KBM-7 (cell line): ENCODE results near the gene SMPD4.
"Not testable (repeated sequence)": the region's sequence is repeated elsewhere in the genome, so short reads cannot be mapped to it uniquely, and the experiment has no call there.

Experiments
- DNase-seq: peaks from one replicate; pipeline ENCODE4 v3.0.0-alpha.2; 2015
- in situ Hi-C: fragments of 300-500 bp; cut with MboI; formaldehyde crosslinking; loops from 2 replicates; pipeline ENCODE4 v1.14.3; 2020; ENCODE audit warnings: low sequenced_read_pairs, low pct_unique_long_range_greater_than_20kb, mixed read lengths

The SMPD4 gene

DNA sequence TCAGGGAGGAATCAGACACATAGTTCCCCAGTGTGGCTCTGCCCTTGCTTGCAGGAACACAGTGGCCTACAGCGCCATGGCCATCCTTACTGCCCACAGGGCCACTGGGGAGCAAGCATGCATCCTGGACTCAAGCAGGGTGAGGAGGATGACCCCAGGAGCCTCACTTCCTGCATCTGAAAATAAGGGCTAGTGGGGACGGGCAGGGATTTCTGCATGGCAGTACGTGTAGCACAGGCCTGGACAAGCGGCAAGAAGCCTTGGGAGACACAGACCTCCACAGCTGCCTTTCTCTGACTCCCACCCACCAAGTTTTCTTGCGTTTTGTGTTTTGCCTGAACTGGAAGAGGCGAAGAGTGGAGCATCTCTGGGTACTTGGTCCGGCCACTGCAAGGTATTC lies 18.9 kb downstream of the SMPD4 start:
- DNase-seq = not testable (repeated sequence)
- in situ Hi-C loops = loop anchor here (25.0 kb wide), 1 partner anchor 175 kb away; the partner anchor contains the start of gene IMP4

GRCh38 chr2:130160838-130161705 lies 20.3 kb downstream of the SMPD4 start:
- in situ Hi-C loops = loop anchor here (25.0 kb wide), 1 partner anchor 176 kb away; the partner anchor contains the start of gene IMP4

DNA sequence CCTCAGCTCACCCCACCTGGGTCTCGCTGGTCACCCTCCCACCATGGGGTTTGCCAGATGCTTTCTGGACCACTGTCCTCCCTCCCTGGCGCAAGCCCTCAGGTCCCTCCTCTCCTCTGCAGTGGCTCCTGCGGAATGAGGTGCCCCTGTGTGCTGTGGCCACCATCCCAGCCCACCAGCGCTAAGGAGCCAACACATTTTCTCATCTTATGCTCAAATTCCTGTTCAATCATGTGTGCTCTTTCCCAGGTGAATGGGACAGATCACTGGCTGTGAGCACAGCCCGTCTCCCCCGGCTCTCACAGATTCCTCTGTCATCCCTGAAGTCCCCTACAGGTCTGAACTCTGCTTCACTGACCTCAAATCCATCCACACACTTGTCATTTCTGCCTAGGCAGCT lies 21.3 kb downstream of the SMPD4 start:
- in situ Hi-C loops = loop anchor here (25.0 kb wide), 1 partner anchor 177 kb away; the partner anchor contains the start of gene IMP4

More at GRCh38 chr2:130160838-130161705, 20.3 kb downstream of the SMPD4 start:
- DNase-seq = not testable (repeated sequence)

DNA sequence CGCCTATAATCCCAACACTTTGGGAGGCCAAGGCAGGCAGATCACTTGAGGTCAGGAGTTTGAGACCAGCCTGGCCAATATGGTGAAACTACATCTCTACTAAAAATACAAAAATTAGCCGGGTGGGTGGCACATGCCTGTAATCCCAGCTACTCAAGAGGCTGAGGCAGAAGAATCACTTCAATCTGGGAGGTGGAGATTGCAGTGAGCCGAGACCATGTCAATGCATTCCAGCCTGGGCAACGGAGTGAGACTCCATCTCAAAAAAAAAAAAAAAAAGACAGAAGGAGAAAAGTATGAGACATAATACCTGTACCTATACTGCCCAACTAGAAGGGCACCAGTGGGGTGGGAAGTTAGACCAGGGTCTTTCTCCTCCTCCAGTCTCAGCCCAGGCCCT lies 22.0 kb downstream of the SMPD4 start:
- not testable (repeated sequence) for DNase-seq
- in situ Hi-C loops = loop anchor here (25.0 kb wide), 1 partner anchor 178 kb away; the partner anchor contains the start of gene IMP4

More for the DNA sequence above, 21.3 kb downstream of the SMPD4 start:
- no peak for DNase-seq

DNA sequence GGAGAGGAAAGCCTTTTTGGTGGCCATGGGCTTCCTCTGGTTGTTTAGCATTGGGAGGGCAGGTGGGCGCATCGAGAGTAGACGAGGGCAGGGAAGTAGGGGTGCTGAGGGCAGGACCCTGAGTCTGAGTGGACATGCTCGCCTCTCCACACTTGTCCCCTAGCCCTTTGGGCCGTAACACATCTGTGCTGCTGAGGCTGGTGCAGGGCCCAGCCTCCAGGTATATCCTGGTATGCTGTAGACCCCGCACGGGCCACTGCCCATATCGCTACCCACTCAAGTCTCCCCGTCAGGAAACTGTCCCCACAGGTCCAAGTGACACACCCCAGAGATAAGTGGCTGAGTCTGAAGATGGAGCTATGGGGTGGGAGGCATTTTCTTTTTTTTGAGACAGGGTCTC lies 22.8 kb downstream of the SMPD4 start:
- in situ Hi-C loops = loop anchor here (25.0 kb wide), 1 partner anchor 179 kb away; the partner anchor contains the start of gene IMP4
- no peak for DNase-seq

DNA sequence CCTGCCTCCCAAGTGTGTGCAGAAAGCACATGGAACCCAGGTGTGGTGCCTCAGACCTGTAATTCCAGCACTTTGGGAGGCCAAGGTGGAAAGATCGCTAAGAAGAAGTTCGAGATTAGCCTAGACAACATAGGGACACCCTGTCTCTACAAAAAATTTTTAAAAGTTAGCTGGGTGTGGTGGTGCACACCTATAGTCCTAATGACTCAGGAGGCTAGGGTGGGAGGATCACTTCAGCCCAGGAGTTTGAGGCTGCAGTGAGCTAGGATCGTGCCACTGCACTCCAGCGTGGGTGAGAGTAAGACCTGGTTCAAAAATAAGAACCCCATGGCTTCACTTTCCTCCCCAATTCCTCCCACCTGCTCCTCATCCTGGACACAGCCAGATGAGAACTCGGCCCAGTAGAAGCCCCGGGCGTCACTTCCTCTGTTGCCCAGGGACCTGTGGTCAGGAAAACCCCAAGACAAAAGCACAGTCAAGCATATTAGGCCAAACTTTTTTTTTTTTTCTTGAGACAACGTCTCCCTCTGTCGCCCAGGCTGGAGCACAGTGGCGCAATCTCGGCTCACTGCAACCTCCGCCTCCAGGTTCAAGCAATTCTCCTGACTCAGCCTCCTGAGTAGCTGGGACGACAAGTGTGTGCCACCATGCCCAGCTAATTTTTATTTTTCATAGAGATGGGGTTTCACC lies 23.4 kb downstream of the SMPD4 start:
- in situ Hi-C loops = loop anchor here (25.0 kb wide), 1 partner anchor 179 kb away; the partner anchor contains the start of gene IMP4
- peak; percentile 69 for DNase-seq

DNA sequence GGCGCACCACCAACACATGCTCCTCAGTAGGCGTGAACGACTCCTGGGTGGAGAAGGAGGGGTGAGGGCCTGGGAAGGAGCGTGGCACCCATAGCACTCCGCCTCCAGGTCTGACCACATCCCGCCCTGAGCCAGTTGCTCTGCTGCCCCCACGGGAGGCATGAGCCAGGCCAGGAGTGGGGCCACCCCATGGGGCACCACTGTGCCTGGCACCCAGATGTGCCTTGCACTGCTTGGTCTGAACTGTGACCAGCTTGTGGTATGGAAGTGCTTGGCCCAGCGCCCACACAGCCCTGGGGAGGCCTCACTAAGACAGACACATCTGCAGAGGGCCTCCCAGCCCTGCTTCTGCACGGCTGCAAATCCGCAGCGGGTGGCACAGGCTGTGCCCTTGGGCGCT lies 24.0 kb downstream of the SMPD4 start:
- not testable (repeated sequence) for DNase-seq
- in situ Hi-C loops = loop anchor here (25.0 kb wide), 1 partner anchor 180 kb away; the partner anchor contains the start of gene IMP4

- in situ Hi-C loops = loop anchor here (25.0 kb wide), 1 partner anchor 181 kb away; the partner anchor contains the start of gene IMP4
- no peak for DNase-seq
Observed at GRCh38 chr2:130156624-130157004, 24.8 kb downstream of the SMPD4 start.

DNA sequence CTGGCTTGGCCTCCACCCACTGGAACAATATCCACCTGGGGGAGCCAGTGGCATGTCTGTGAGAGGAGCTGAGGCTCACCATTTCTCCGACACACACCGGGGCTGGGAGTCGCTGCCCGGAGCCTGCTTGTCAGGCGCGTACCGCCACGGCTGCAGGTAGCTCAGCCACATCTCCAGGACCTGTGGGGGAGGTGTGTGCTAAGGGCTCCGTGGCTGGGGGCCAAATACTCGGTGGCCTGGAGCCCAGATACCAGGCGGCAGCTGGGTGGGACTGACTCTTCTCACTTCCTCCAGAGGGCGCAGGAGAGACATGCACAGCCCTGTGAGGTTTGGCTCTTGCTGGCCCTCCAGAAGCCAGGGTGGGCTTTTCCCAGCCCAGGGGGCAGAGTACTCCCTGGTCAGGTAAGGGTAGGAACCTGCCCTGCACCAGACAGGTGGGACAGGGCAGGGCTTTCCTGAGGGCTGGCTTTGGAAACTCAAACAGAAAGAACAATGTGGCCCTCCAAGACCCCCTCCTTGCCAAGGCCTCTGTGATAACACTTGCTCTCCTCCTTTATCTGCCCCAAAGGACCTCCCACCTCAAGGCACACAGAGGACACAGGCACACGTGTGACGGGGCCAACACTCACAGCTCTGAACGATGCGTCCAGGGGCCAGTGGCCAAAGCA lies 25.3 kb downstream of the SMPD4 start:
- DNase-seq = peak; percentile 38
- in situ Hi-C loops = loop anchor here (25.0 kb wide), 1 partner anchor 181 kb away; the partner anchor contains the start of gene IMP4

DNA sequence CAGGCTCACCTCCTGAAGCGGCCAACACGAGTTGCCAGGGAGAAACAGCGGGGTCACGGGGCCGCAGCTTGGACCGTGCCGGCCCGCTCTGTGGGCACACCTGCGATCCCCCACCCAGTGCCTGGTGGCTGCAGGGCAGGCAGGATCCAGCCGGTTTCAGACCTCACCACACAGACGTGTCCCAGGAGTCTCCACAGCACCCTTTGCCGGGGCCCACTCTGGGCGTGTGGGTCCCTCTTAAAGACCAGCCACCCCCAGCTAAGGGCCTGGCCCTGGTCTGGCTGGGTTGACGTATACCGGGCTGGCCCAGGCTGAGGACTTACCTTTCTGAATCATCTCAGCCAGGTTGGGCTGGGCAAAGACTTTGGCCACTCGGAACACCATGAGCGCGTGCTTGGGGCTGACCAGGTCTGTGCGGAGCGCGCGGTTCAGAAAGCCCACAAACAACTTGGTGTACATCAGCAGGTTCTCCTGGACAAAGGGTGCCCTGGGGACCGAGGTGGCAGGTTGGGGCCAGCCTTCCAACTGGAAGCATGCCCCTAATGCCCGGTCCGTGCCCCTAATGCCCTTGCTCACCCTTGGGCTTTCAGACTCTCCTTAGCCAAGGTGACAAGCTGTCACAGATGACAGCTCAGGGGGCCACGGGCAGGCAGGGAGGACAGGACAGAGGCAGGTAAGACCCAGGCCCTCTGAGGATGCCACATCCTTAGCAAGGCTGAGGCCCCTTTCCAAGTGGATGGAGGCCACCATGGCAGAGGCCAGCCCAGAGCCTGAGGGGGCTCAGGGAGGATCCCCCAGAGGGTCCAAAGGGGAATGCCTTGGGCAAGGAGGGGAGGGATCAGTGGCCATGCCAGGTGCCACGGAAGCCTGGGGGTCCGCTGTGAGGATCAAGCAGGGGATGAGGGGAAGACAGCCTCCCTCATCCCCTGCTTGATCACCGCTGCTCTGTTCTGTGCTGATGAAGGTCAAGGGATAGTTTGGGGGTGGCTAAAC lies 26.3 kb downstream of the SMPD4 start:
- no peak for DNase-seq
- in situ Hi-C loops = loop anchor here (25.0 kb wide), 1 partner anchor 182 kb away; the partner anchor contains the start of gene IMP4

DNA sequence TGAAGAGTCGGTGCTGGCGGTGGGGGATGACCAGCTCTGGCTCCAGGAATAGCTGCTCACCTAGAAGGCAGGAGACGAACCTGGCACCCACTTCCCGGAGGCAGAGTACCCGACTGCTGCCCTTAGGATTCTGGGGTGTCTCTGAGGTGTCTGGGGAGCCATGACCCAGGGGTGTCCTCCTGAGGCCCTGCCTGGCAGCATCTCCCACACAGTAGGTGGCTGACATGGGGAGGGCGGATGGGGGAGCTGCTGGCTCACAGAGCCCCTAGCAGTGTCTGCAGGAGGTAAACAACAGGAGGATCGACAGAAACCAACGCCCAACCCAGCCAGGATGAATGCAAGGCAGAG lies 27.0 kb downstream of the SMPD4 start:
- in situ Hi-C loops = loop anchor here (25.0 kb wide), 1 partner anchor 183 kb away; the partner anchor contains the start of gene IMP4
- DNase-seq = not testable (repeated sequence)

- DNase-seq = not testable (repeated sequence)
- in situ Hi-C loops = loop anchor here (25.0 kb wide), 1 partner anchor 183 kb away; the partner anchor contains the start of gene IMP4
Observed at GRCh38 chr2:130153721-130154422, 27.5 kb downstream of the SMPD4 start.

DNA sequence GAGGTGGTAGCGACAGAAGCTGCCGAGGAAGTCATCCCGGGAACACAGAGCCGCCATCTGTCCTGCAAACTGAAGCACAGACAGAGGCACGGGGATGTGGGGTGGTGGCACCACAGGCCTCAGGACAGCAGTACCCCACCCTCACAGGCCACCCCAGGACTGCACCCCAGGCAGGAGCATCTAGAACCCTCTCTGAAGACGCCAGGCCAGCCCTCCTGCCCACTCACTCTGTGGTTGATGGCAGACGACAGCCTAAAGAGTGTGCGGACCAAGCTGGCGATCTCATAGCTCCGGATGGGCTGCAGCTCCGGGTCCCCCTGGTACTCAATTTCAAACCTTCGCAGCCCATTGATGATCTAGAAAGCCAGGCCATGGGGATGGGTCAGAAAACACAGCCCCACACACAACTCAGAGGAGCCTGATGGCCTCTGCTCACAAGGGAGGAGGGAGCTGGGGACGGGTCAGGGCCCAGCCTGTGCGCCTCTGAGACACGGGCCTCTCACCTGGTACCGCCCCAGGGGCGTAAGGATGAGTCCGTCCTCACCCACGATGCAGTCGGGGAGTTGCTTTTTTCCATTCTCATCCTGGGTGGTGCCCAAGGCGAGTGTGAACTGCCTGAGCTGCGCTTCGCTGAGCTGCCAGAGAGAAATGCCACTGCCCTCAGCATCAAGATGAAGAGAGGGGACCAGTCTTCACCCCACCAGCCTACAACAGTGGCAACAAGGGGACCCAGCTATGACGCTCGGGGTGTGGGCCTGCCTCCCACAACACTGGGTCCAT lies 28.4 kb downstream of the SMPD4 start:
- no peak for DNase-seq
- in situ Hi-C loops = loop anchor here (25.0 kb wide), 1 partner anchor 184 kb away; the partner anchor contains the start of gene IMP4

GRCh38 chr2:130152136-130152815 lies 29.1 kb downstream of the SMPD4 start:
- not testable (repeated sequence) for DNase-seq
- in situ Hi-C loops = loop anchor here (25.0 kb wide), 1 partner anchor 185 kb away; the partner anchor contains the start of gene IMP4

- not testable (repeated sequence) for DNase-seq
- in situ Hi-C loops = loop anchor here (25.0 kb wide), 1 partner anchor 186 kb away; the partner anchor contains the start of gene IMP4
Observed at GRCh38 chr2:130151145-130151512, 30.3 kb downstream of the SMPD4 start.
